Fibroblast of mammary gland (primary cell): ENCODE data around the gene UVSSA.
"Not testable (repeated sequence)": the region's sequence is repeated elsewhere in the genome, so short reads cannot be mapped to it uniquely, and the experiment has no call there.

ENCODE experiments used
- DNase-seq: peaks from one replicate; pipeline ENCODE4 v3.0.0-alpha.2; 2010; ENCODE audit warnings: low read depth
- H3K4me3 ChIP-seq: 2 replicates; pipeline ENCODE4 v1.5.1; 2011; ENCODE audit warnings: low read depth, mild to moderate bottlenecking, low read length, moderate library complexity; ENCODE audit not compliant: control insufficient read depth
- TF ChIP-seq, protein P1 (sequence below): conservative IDR thresholded peaks from 2 replicates; pipeline ENCODE4 v1.5.1; 2011; ENCODE audit warnings: low read depth, low read length, inconsistent platforms; ENCODE audit not compliant: control insufficient read depth, insufficient read depth

Gene UVSSA

DNA sequence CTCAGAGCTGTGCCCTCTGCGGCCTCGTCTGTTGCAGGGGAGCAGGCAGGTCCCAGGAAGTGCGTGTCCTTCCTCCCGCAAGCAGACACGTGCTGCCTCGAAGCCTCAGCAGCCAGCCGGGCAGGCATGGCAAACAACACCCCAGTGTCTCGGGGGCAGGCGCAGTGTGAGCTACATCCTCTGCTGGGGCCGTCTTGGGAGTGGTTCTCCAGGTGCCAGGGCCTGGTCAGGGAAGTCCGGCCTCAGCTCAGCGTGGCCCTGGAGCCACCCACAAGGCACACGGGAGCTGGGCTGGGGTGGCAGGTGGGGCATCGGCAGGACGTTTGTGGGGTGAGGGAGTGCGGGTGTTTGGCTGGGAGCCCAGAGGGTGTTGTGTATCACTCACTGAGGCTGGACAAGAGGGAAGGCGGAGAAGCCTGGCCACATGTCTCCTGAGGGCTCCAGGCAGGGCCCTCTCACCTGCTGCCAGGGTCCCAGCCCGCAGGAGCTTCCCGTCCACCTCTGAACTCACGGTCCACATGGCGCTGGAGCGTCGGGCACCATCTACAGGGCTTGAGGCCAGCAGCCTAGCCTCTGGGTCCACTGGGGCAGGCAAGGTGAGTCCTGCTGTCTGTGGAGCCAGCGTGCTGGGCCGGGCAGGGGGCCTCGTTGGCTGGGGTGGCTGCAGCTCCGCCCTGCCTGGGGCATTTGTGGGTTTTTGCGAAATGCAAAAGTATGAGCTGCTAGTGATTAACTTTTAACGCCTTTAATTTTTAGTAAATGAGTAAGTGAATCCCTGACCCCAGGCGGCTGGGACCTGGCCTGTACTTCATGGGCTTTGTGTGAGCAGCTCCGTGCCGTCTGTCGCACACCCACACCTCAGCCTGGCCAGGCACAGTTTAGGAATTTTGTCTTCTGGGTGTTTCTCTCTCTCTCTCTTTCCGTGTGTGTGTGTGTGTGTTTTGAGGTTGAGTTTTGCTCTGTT, 17.3 kb upstream of the UVSSA start:
- TF ChIP-seq, protein P1, sequence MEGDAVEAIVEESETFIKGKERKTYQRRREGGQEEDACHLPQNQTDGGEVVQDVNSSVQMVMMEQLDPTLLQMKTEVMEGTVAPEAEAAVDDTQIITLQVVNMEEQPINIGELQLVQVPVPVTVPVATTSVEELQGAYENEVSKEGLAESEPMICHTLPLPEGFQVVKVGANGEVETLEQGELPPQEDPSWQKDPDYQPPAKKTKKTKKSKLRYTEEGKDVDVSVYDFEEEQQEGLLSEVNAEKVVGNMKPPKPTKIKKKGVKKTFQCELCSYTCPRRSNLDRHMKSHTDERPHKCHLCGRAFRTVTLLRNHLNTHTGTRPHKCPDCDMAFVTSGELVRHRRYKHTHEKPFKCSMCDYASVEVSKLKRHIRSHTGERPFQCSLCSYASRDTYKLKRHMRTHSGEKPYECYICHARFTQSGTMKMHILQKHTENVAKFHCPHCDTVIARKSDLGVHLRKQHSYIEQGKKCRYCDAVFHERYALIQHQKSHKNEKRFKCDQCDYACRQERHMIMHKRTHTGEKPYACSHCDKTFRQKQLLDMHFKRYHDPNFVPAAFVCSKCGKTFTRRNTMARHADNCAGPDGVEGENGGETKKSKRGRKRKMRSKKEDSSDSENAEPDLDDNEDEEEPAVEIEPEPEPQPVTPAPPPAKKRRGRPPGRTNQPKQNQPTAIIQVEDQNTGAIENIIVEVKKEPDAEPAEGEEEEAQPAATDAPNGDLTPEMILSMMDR, result no peak
- DNase-seq, result peak; percentile 75
- H3K4me3 ChIP-seq, result no peak overlapping the region

DNA sequence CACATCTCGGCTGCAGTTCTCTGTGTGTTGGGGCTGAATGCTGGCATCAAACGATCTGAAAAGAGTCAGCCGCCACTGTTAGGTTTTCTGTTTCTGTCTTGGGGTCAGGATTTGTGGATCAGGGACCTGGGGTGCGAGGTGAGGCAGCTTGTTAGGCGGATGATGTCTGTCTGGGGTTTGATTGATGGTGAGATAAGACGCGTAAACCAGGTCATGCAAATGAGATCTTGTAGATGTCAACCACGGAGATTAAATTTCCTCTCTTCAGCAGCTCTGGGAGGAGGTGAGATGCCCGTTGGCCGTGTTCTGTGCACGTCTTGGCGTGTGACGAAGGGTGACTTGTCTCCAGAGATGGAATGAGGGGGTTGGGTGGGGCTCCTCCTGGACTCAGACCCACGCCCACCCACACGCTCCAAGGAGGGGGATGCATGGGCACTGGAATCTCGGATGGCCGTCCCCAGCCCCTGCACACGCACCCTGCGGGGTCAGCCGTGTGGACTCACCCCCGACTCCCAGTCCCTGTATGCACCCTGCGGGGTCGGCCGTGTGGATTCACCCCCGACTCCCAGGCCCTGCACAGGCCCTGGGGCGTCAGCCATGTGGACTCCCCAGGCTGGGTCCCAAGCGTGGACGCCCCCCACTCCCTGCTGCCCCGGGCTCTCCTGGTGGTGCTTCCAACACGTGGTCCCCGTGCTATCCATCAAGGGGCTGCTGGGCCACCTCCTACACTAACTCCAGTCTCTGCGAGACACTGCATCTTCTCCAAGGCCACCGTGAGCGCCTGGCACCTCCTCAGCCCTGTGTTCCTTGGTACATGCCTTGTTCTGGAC, 16.0 kb upstream of the UVSSA start:
- no peak for DNase-seq
- TF ChIP-seq, protein P1, result no peak
- H3K4me3 ChIP-seq, result no peak overlapping the region

DNA sequence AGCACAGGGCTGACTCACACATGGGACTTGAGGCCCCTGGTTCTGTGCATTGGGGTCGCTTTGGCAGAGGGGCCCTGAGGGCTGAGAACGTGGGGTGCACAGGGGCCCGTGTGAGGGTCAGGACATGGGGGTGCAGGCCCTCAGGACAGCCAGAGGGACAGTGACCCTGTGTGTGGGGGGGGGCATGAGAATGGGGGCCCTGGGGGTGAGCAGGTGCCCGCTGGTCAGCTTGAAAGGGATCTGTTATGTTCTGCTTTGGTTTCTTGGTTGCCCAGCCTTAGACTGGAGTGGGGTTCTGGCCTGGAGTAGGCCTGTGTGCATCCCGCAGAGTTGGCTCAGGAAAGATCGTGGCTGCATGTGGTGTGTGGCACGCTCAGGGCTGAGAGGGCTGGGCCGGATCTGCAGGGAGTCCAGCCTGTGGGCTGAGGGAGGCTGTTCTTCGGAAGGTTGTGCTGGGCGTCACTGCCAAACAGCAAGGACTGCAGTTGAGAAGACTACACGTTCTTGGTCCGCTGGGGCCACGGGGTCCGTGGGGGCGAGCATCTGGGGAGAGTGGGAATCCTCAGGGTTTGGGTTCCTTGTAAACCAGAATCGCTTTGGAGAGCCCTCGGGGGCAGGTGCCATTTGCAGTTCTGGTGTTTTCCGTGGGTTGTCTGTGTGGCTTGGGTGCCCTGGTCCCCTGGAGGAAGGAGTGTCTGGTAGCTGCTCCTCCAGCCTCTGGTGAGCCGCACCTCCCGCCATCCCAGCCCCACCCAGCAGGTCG, 15.2 kb upstream of the UVSSA start:
- DNase-seq, result no peak
- no peak overlapping the region for H3K4me3 ChIP-seq
- TF ChIP-seq, protein P1, result no peak

DNA sequence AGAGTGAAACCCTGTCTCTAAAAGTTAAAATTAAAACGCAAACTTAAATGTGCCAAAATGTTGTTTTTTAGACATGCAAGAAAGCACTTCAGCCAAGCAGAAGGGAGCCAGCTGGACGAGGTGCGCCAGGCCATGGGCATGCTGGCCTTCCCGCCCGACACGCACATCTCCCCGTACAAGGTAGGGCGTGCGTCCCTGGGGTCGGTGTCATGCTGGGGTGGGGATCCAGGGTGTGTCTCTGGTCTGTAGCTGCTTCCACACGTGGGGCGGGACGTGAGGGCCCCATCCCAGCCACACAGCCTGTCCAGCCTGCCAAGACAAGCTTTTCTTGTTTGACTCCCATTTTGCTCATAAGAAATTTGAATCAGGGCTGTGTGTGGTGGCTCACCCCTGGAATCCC, 14.3 kb upstream of the UVSSA start:
- TF ChIP-seq, protein P1, result no peak
- DNase-seq, result no peak

DNA sequence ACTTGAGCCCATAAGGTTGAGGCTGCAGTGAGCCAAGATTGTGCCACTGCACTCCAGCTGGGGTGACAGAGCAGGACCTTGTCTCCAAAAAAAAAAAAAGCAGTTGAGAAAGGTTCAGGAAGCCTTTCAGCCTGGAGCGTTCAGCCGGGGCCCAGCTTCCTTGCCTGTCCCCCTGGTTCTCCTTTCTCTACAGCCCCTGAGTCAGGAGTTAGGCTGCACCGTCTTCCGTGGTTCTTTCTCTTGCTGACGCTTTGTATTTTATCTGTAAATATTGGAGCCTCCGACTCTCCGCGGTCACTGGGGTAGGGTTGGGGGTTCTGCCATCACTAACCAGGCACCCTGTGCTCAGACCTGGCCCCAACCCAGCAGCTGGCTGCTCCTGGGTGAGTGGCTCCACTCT, 13.8 kb upstream of the UVSSA start:
- TF ChIP-seq, protein P1, result no peak
- DNase-seq, result no peak
- H3K4me3 ChIP-seq, result no peak overlapping the region

More for the DNA sequence above, 14.3 kb upstream of the UVSSA start:
- no peak overlapping the region for H3K4me3 ChIP-seq

DNA sequence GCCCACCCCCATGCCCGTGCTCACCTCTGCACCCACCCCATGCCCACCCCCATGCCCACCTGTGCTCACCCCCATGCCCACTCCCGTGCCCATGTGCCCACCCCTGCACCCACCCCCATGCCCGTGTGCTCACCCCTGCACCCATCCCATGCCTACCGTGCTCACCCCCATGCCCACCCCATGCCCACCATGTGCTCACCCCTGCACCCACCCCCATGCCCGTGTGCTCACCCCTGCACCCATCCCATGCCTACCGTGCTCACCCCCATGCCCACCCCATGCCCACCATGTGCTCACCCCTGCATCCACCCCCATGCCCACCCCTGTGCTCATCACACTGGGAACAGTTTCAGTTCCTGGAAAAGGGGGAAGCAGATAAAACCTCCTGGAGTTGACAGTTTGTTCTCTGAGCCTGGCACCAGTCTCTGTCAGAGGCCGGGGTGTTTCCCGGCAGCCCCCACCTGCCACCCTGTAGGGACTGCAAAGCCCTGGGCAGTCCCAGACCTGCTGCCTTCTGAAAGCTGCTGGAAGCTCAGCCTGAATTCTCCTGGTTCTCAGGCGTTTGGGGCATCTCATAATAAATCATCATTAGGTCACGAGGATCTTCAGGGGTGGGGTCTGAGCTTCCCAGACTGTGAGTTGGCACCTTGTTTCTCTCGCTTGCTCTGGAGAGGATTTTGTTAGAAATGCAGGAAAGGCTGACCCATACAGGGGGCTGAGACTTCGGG, 13.0 kb upstream of the UVSSA start:
- not testable (repeated sequence) for DNase-seq

More for the DNA sequence above, 13.0 kb upstream of the UVSSA start:
- H3K4me3 ChIP-seq, result not testable (repeated sequence)
